Right hindlimb (tissue), 1 donor: ENCODE results near the gene CWF19L1.

Experiments
- DNase-seq: peaks from one replicate; pipeline ENCODE4 v3.0.0-alpha.2; 2018

The CWF19L1 gene

GRCh38 chr10:100248820-100249219 lies 18.6 kb downstream of the CWF19L1 start:
- DNase-seq: no peak

- DNase-seq: no peak
These were observed 21.8 kb downstream of the CWF19L1 start for GRCh38 chr10:100245484-100246220.

- DNase-seq: no peak
These were observed 27.6 kb downstream of the CWF19L1 start for GRCh38 chr10:100239851-100240250.

- DNase-seq: no peak
These were observed 29.0 kb downstream of the CWF19L1 start for GRCh38 chr10:100238429-100238828.

- DNase-seq: no peak
These were observed 35.3 kb downstream of the CWF19L1 start for GRCh38 chr10:100232101-100232500.

- DNase-seq: no peak
These were observed 37.5 kb downstream of the CWF19L1 start for GRCh38 chr10:100229819-100230422.

GRCh38 chr10:100223879-100224278 lies 43.6 kb downstream of the CWF19L1 start:
- no peak for DNase-seq

- no peak for DNase-seq
These were observed 44.9 kb downstream of the CWF19L1 start for GRCh38 chr10:100222529-100222928.

GRCh38 chr10:100216006-100216405 lies 51.4 kb downstream of the CWF19L1 start:
- DNase-seq: no peak

- DNase-seq: no peak
These were observed 58.1 kb downstream of the CWF19L1 start for GRCh38 chr10:100209303-100209702.

GRCh38 chr10:100208276-100208675 lies 59.2 kb downstream of the CWF19L1 start:
- no peak for DNase-seq

- DNase-seq: no peak
These were observed 63.1 kb downstream of the CWF19L1 start for GRCh38 chr10:100204370-100204769.

- DNase-seq: no peak
These were observed 65.9 kb downstream of the CWF19L1 start for GRCh38 chr10:100201549-100201948.

- DNase-seq: no peak
These were observed 72.7 kb downstream of the CWF19L1 start for GRCh38 chr10:100194711-100195110.

GRCh38 chr10:100192350-100192749 lies 75.1 kb downstream of the CWF19L1 start:
- peak; percentile 43 for DNase-seq

- peak; percentile 18 for DNase-seq
These were observed 80.9 kb downstream of the CWF19L1 start for GRCh38 chr10:100186253-100187212.

GRCh38 chr10:100185364-100186252 lies 81.8 kb downstream of the CWF19L1 start, which contains the start of gene ERLIN1:
Gene ERLIN1 (minus strand): TSS chr10:100186029. CDS start chr10:100185626, 403 bp downstream.
- peak; percentile 97 for DNase-seq

- DNase-seq: peak; percentile 18
These were observed 82.6 kb downstream of the CWF19L1 start for GRCh38 chr10:100184840-100185239.

- DNase-seq: no peak
These were observed 83.0 kb downstream of the CWF19L1 start for GRCh38 chr10:100184426-100184825.

- no peak for DNase-seq
These were observed 84.0 kb downstream of the CWF19L1 start for GRCh38 chr10:100183481-100183880.

GRCh38 chr10:100182908-100183307 lies 84.5 kb downstream of the CWF19L1 start:
- no peak for DNase-seq
